HG03521 (cell line): Measurements from ENCODE around the gene THTPA.
"Not testable (repeated sequence)": the region's sequence is repeated elsewhere in the genome, so short reads cannot be mapped to it uniquely, and the experiment has no call there.

Experiments used
- ATAC-seq: cut with Tn5 transposase; IDR thresholded peaks from one replicate; pipeline ENCODE4 v1.9.1; 2021; ENCODE audit warnings: mild to moderate bottlenecking, moderate library complexity; ENCODE audit not compliant: unreplicated experiment

The THTPA gene

GRCh38 chr14:23609001-23609400 is 52.9 kb downstream of the THTPA start:
- ATAC-seq, result no peak

GRCh38 chr14:23609411-23610089 is 53.5 kb downstream of the THTPA start:
- not testable (repeated sequence) for ATAC-seq
